ENCODE measurements around the gene DNM3. TPM values are rescaled to one million over a fixed set of nuclear protein-coding genes. Genes with fewer than 3 reads are reported as not detected.

The DNM3 gene
- total and polyA plus RNA-seq, 5 donors from 2014 or later: 0.76 to 5.5 (median 1.6) TPM

GRCh38 chr1:172373864-172374263, 532.6 kb downstream of the DNM3 start:
- peaks cover 0 to 5% (median 0%) of the 10 kb centered on the region in 7 donors for H3K9me3 Mint-ChIP-seq
- H3K27ac ChIP-seq (ENCODE audit: insufficient read depth, low read length, poor library complexity, severe bottlenecking): no peak overlapping the region
- H3K4me3 Mint-ChIP-seq: no peak overlapping the region
- H3K36me3 Mint-ChIP-seq: no peaks in the 10 kb centered on the region
- H3K36me3 ChIP-seq (ENCODE audit: control insufficient read depth, insufficient read depth, low read length): no peaks in the 10 kb centered on the region
- peaks cover 0 to 29% (median 18%) of the 10 kb centered on the region in 4 donors for H3K4me1 Mint-ChIP-seq
- no peaks in the 10 kb centered on the region for H3K9me3 ChIP-seq (ENCODE audit: control insufficient read depth in 2 of 2, low read length in 2 of 2)
- no peaks in the 10 kb centered on the region for H3K27me3 Mint-ChIP-seq
- DNase-seq: no peak
- ATAC-seq (ENCODE audit: low read depth in 2 of 2): no peak
- H3K27ac Mint-ChIP-seq: peak overlapping the region in 1 of 3 donors; percentile 38
- H3K4me3 ChIP-seq (ENCODE audit: low read depth, low read length): no peak overlapping the region
- no peaks in the 10 kb centered on the region for H3K27me3 ChIP-seq (ENCODE audit: control insufficient read depth, insufficient read depth, low read length)
- H3K4me1 ChIP-seq (ENCODE audit: control insufficient read depth, insufficient read depth, low read length, poor library complexity, severe bottlenecking): no peaks in the 10 kb centered on the region

DNA sequence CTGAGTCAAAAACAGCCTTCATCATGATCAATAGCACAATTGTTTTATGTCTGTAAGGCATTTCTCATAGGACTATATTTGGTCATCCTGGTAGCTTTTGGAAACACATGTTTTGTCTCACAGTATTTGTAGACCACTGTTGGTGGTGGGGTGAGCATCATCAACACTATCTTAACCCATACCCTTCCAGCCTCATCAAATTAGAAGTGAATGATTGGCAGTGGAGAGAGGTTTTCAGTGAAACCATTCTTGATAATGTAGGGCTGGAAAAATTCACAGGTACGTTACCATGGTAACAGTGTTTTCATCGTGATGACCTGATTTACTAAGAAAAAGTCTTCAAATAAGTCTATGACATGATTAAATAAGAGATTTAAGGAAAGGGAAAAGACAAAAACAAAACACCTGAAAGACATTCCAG, 533.9 kb downstream of the DNM3 start:
- ATAC-seq (ENCODE audit: low read depth in 2 of 2) (no peak), DNase-seq (no peak)
- H3K27me3 ChIP-seq (ENCODE audit: control insufficient read depth, insufficient read depth, low read length): no peaks in the 10 kb centered on the region
- H3K27ac ChIP-seq (ENCODE audit: insufficient read depth, low read length, poor library complexity, severe bottlenecking): no peak overlapping the region
- Mint-ChIP-seq H3K9me3 (peaks cover 0 to 5% (median 0%) of the 10 kb centered on the region in 7 donors), H3K4me1 (peaks cover under 1 to 38% (median 24%) of the 10 kb centered on the region in 4 donors), H3K27me3 (no peaks in the 10 kb centered on the region), H3K27ac (peak overlapping the region in 2 of 3 donors; percentile 51 to 65), H3K36me3 (no peaks in the 10 kb centered on the region), H3K4me3 (peak overlapping the region in 1 of 4 donors; percentile 5)
- no peaks in the 10 kb centered on the region for H3K36me3 ChIP-seq (ENCODE audit: control insufficient read depth, insufficient read depth, low read length)
- H3K9me3 ChIP-seq (ENCODE audit: control insufficient read depth in 2 of 2, low read length in 2 of 2): no peaks in the 10 kb centered on the region
- H3K4me1 ChIP-seq (ENCODE audit: control insufficient read depth, insufficient read depth, low read length, poor library complexity, severe bottlenecking): peaks cover 6% of the 10 kb centered on the region
- H3K4me3 ChIP-seq (ENCODE audit: low read depth, low read length): no peak overlapping the region

DNA sequence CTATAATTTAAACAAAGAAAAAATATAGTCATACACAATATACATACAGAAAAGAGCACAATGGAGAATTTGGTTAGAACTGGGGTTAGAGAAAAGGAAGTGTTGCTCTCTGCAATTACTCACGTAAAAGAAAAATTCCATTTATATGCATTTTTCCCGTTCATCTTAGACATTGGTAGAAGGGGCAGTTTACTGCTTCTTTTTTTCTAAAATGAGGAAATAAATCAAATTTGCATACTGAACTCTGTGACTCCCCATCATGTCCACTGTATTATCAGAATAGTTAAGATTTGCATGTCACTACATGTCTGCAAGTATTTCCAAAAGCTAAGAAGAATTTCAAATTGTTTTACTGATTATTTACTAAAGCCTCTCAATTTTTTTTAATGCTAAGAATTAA, 535.1 kb downstream of the DNM3 start:
- Histone ChIP-seq H3K4me1 (ENCODE audit: control insufficient read depth, insufficient read depth, low read length, poor library complexity, severe bottlenecking) (peaks cover 11% of the 10 kb centered on the region), H3K4me3 (ENCODE audit: low read depth, low read length) (no peak overlapping the region), H3K9me3 (ENCODE audit: control insufficient read depth in 2 of 2, low read length in 2 of 2) (no peaks in the 10 kb centered on the region), H3K27me3 (ENCODE audit: control insufficient read depth, insufficient read depth, low read length) (no peaks in the 10 kb centered on the region), H3K36me3 (ENCODE audit: control insufficient read depth, insufficient read depth, low read length) (no peaks in the 10 kb centered on the region), H3K27ac (ENCODE audit: insufficient read depth, low read length, poor library complexity, severe bottlenecking) (no peak overlapping the region)
- Mint-ChIP-seq H3K4me1 (peaks cover 10 to 49% (median 34%) of the 10 kb centered on the region in 4 donors), H3K9me3 (peaks cover 0 to 2% (median 0%) of the 10 kb centered on the region in 7 donors), H3K36me3 (no peaks in the 10 kb centered on the region), H3K27ac (no peak overlapping the region), H3K27me3 (peaks cover 4% of the 10 kb centered on the region), H3K4me3 (no peak overlapping the region)
- DNase-seq (no peak), ATAC-seq (ENCODE audit: low read depth in 2 of 2) (no peak)

DNA sequence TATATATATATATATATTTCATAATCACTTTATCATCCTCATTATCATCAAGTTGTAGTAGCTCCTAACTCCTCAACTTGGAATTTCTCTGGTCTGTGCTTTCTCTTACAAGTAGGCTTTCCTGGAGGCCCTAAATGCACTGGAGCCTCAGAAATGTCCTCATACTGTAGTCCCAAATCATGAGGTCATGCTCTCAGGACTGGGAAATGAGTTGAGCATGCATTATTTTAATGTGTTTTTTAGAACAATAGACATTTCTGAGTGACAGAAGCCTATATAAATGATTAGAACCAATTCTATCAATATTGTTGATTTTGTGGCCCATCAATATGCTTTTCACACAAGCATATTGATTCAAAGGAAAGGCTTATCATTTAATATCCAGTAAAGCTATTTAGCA, 536.3 kb downstream of the DNM3 start:
- Mint-ChIP-seq H3K27me3 (peaks cover 4% of the 10 kb centered on the region), H3K4me3 (no peak overlapping the region), H3K4me1 (peaks cover 10 to 60% (median 38%) of the 10 kb centered on the region in 4 donors), H3K9me3 (peaks cover 0 to 2% (median 0%) of the 10 kb centered on the region in 7 donors), H3K27ac (no peak overlapping the region), H3K36me3 (no peaks in the 10 kb centered on the region)
- no peak overlapping the region for H3K27ac ChIP-seq (ENCODE audit: insufficient read depth, low read length, poor library complexity, severe bottlenecking)
- no peaks in the 10 kb centered on the region for H3K27me3 ChIP-seq (ENCODE audit: control insufficient read depth, insufficient read depth, low read length)
- no peak for ATAC-seq (ENCODE audit: low read depth in 2 of 2)
- DNase-seq: no peak
- H3K4me1 ChIP-seq (ENCODE audit: control insufficient read depth, insufficient read depth, low read length, poor library complexity, severe bottlenecking): peaks cover 16% of the 10 kb centered on the region
- no peaks in the 10 kb centered on the region for H3K36me3 ChIP-seq (ENCODE audit: control insufficient read depth, insufficient read depth, low read length)
- H3K4me3 ChIP-seq (ENCODE audit: low read depth, low read length): no peak overlapping the region
- no peaks in the 10 kb centered on the region for H3K9me3 ChIP-seq (ENCODE audit: control insufficient read depth in 2 of 2, low read length in 2 of 2)

GRCh38 chr1:172378109-172378760, 536.9 kb downstream of the DNM3 start:
- no peak for ATAC-seq (ENCODE audit: low read depth in 2 of 2)
- no peaks in the 10 kb centered on the region for H3K36me3 Mint-ChIP-seq
- H3K4me3 Mint-ChIP-seq: peak overlapping the region in 1 of 4 donors; percentile 81
- H3K9me3 Mint-ChIP-seq: no peaks in the 10 kb centered on the region
- Histone ChIP-seq H3K27me3 (ENCODE audit: control insufficient read depth, insufficient read depth, low read length) (no peaks in the 10 kb centered on the region), H3K4me3 (ENCODE audit: low read depth, low read length) (no peak overlapping the region), H3K4me1 (ENCODE audit: control insufficient read depth, insufficient read depth, low read length, poor library complexity, severe bottlenecking) (peaks cover 16% of the 10 kb centered on the region), H3K36me3 (ENCODE audit: control insufficient read depth, insufficient read depth, low read length) (no peaks in the 10 kb centered on the region), H3K27ac (ENCODE audit: insufficient read depth, low read length, poor library complexity, severe bottlenecking) (no peak overlapping the region), H3K9me3 (ENCODE audit: control insufficient read depth in 2 of 2, low read length in 2 of 2) (no peaks in the 10 kb centered on the region)
- peak overlapping the region; percentile 34 to 65 (median 38) for H3K27ac Mint-ChIP-seq
- DNase-seq: no peak
- peaks cover 10 to 63% (median 38%) of the 10 kb centered on the region in 4 donors for H3K4me1 Mint-ChIP-seq
- H3K27me3 Mint-ChIP-seq: peaks cover 4% of the 10 kb centered on the region

DNA sequence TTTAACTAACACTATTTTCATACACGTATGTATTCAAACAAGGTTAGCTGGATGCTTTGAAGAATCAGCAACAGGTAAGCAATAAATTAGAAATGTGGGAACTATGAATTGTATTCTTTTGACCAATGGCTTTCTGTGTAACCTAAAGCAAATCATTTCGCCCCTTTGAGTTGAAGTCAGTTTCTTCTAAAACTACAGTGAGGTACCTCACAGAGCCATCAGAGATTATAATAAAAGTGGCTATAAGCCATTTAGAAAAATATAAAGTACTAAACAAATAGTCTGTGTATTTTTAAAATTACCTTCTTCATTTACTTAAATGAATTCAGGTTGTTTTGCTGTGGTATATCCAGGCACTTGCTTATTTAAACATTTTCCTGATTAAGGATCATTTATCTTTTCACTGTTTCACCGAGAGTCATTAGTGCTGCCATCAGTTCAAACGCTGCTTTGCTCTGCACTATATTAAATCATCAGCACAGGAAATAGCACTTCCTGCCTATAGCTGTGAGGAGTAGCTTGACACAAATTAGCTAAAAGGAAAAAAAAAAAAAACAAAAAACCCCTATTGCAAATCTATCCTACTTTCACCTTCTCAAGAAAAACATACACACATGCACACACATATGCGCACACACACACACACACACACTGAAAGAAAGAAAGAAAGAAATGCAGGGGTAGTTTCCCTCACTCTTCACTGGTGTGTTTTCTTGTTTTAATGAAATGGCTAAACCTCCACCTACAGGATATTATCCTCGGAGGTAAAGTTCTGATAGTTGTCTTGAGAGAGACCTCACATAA, 539.3 kb downstream of the DNM3 start:
- peak overlapping the region; percentile 79 for H3K4me3 ChIP-seq (ENCODE audit: low read depth, low read length)
- ATAC-seq (ENCODE audit: low read depth in 2 of 2): peak; percentile 97 to 98
- H3K27me3 ChIP-seq (ENCODE audit: control insufficient read depth, insufficient read depth, low read length): no peaks in the 10 kb centered on the region
- H3K4me1 ChIP-seq (ENCODE audit: control insufficient read depth, insufficient read depth, low read length, poor library complexity, severe bottlenecking): peaks cover 16% of the 10 kb centered on the region
- no peaks in the 10 kb centered on the region for H3K9me3 ChIP-seq (ENCODE audit: control insufficient read depth in 2 of 2, low read length in 2 of 2)
- no peaks in the 10 kb centered on the region for H3K36me3 ChIP-seq (ENCODE audit: control insufficient read depth, insufficient read depth, low read length)
- H3K27ac ChIP-seq (ENCODE audit: insufficient read depth, low read length, poor library complexity, severe bottlenecking): peak overlapping the region; percentile 78
- H3K4me3 Mint-ChIP-seq: peak overlapping the region; percentile 51 to 86 (median 75)
- no peaks in the 10 kb centered on the region for H3K9me3 Mint-ChIP-seq
- DNase-seq: peak; percentile 2 to 81 (median 70)
- peak overlapping the region; percentile 77 to 93 (median 82) for H3K27ac Mint-ChIP-seq
- no peaks in the 10 kb centered on the region for H3K36me3 Mint-ChIP-seq
- H3K4me1 Mint-ChIP-seq: peaks cover 10 to 52% (median 29%) of the 10 kb centered on the region in 4 donors
- peaks cover 4% of the 10 kb centered on the region for H3K27me3 Mint-ChIP-seq

GRCh38 chr1:172381946-172382345, 540.6 kb downstream of the DNM3 start:
- H3K9me3 ChIP-seq (ENCODE audit: control insufficient read depth in 2 of 2, low read length in 2 of 2): no peaks in the 10 kb centered on the region
- H3K4me1 ChIP-seq (ENCODE audit: control insufficient read depth, insufficient read depth, low read length, poor library complexity, severe bottlenecking): peaks cover 16% of the 10 kb centered on the region
- Mint-ChIP-seq H3K27me3 (peaks cover 4% of the 10 kb centered on the region), H3K36me3 (no peaks in the 10 kb centered on the region), H3K9me3 (no peaks in the 10 kb centered on the region), H3K4me1 (peaks cover 10 to 46% (median 28%) of the 10 kb centered on the region in 4 donors), H3K4me3 (peak overlapping the region in 2 of 4 donors; percentile 9 to 43), H3K27ac (peak overlapping the region; percentile 33 to 77 (median 60))
- no peak overlapping the region for H3K4me3 ChIP-seq (ENCODE audit: low read depth, low read length)
- no peak for ATAC-seq (ENCODE audit: low read depth in 2 of 2)
- no peak overlapping the region for H3K27ac ChIP-seq (ENCODE audit: insufficient read depth, low read length, poor library complexity, severe bottlenecking)
- no peaks in the 10 kb centered on the region for H3K27me3 ChIP-seq (ENCODE audit: control insufficient read depth, insufficient read depth, low read length)
- no peak for DNase-seq
- no peaks in the 10 kb centered on the region for H3K36me3 ChIP-seq (ENCODE audit: control insufficient read depth, insufficient read depth, low read length)
